Kidney (tissue), 14 donors: ENCODE results near the gene INTU. TPM values are rescaled to one million over a fixed set of nuclear protein-coding genes. Genes with fewer than 3 reads are reported as not detected.

ENCODE experiments used
- DNase-seq, 5 donors: peaks; one replicate each; pipeline ENCODE4 v3.0.0-alpha.2; 2013 to 2020
- FAIRE-seq: peaks from 2 replicates; lab custom pipeline; 2012; peaks lifted over from hg19 to GRCh38; lab: Jason Lieb, UNC
- H3K27ac ChIP-seq, 2 donors: one replicate each; pipeline ENCODE4 v1.7.0; 2013; ENCODE audit warnings: low read depth in 2 of 2, low read length in 2 of 2, inconsistent platforms in 1 of 2
- H3K27me3 ChIP-seq: one replicate; pipeline ENCODE4 v1.7.1; 2013; ENCODE audit warnings: low read length, inconsistent platforms; ENCODE audit not compliant: control insufficient read depth, insufficient read depth
- H3K36me3 ChIP-seq, 3 donors: one replicate each; pipeline versions ENCODE4 v1.7.0 to v1.7.1; 2013; ENCODE audit warnings: low read length in 3 of 3, control low read depth in 1 of 3, inconsistent platforms in 1 of 3; ENCODE audit not compliant: insufficient read depth in 3 of 3, control insufficient read depth in 2 of 3
- H3K4me1 ChIP-seq, 3 donors: one replicate each; pipeline versions ENCODE4 v1.7.0 to v1.7.1; 2013; ENCODE audit warnings: low read length in 3 of 3, inconsistent platforms in 1 of 3, low read depth in 1 of 3; ENCODE audit not compliant: control insufficient read depth in 2 of 3, insufficient read depth in 2 of 3
- H3K4me3 ChIP-seq, 3 donors: one replicate each; pipeline versions ENCODE4 v1.7.0 to v1.8.1; 2013; ENCODE audit warnings: low read length in 3 of 3, control low read depth in 1 of 3, inconsistent platforms in 1 of 3
- H3K9ac ChIP-seq, 3 donors: one replicate each; pipeline versions ENCODE4 v1.7.0 to v1.7.1; 2013; ENCODE audit warnings: low read length in 3 of 3, control low read depth in 1 of 3, inconsistent platforms in 1 of 3
- H3K9me3 ChIP-seq, 3 donors: one replicate each; pipeline versions ENCODE4 v1.7.0 to v1.7.1; 2013; ENCODE audit warnings: low read length in 3 of 3, control low read depth in 1 of 3, inconsistent platforms in 1 of 3; ENCODE audit not compliant: control insufficient read depth in 2 of 3, insufficient read depth in 1 of 3
- intact Hi-C: fragments of 100-400 bp; cut with DNase I; formaldehyde crosslinking; loops from one replicate; pipeline ENCODE4 v1.11.1; 2022
- polyA plus RNA-seq: library from polyadenylated mRNA; stranded (reverse); fragments of 350-450 nt; fragmentation: Illumina TruSeq; extraction: RNeasy Lipid Tissue Mini Kit (QIAGEN cat#74804); gene quantifications from one replicate; pipeline ENCODE4 v1.2.3, GENCODE V29; 2014; ENCODE audit warnings: low read depth, low replicate concordance; ENCODE audit not compliant: insufficient read depth
- total RNA-seq: library from RNA; stranded (reverse); fragmentation: NEBNext Ultra II Directional; extraction: Animal tissue kit (Norgen Biotek cat#: 25700); gene quantifications from one replicate; pipeline ENCODE4 v1.2.1, GENCODE V29; 2021
- TF ChIP-seq, protein P1 (sequence below): IDR thresholded peaks from 3 replicates; pipeline ENCODE4 v1.5.1; 2012; ENCODE audit warnings: mild to moderate bottlenecking, moderate library complexity, borderline replicate concordance; ENCODE audit not compliant: insufficient read depth; ENCODE audit errors: extremely low read depth
- donor health status: control.
- donor health status: control.
- donor health status: control.
- donor health status: control.
- donor health status: control.
- donor health status: DM: yes; HTN: yes; CAD: no.
- donor health status: Normal renal cell carcinoma (clear cell type).

Gene INTU
- total and polyA plus RNA-seq, 2 donors from 2014 or later: 2.6 to 8.3 TPM

DNA sequence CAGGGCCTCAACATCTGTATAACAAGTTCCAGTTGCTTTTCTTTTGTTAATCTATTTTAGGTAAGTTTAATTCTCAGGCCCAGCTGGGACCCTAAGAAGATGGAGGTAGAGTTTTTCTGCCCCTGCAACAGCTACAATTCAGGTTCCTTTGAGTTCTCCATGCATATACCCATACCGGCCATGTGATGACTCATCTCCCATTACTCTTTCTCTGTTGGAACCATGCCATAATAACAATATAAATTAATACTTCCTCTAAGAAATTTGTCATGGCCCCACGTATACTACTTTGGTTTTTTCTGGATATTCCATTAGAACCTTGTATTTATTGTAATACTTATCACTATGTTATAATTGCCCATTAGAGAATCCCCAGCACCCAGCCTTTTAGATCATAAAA is 1.3 kb upstream of the INTU start:
- TF ChIP-seq, protein P1, sequence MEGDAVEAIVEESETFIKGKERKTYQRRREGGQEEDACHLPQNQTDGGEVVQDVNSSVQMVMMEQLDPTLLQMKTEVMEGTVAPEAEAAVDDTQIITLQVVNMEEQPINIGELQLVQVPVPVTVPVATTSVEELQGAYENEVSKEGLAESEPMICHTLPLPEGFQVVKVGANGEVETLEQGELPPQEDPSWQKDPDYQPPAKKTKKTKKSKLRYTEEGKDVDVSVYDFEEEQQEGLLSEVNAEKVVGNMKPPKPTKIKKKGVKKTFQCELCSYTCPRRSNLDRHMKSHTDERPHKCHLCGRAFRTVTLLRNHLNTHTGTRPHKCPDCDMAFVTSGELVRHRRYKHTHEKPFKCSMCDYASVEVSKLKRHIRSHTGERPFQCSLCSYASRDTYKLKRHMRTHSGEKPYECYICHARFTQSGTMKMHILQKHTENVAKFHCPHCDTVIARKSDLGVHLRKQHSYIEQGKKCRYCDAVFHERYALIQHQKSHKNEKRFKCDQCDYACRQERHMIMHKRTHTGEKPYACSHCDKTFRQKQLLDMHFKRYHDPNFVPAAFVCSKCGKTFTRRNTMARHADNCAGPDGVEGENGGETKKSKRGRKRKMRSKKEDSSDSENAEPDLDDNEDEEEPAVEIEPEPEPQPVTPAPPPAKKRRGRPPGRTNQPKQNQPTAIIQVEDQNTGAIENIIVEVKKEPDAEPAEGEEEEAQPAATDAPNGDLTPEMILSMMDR: no peak
- H3K27ac ChIP-seq: no peak overlapping the region
- intact Hi-C loops: no loop called here
- H3K27me3 ChIP-seq: no peaks in the 10 kb centered on the region
- DNase-seq (no peak), FAIRE-seq (no peak)
- H3K9ac ChIP-seq: no peak overlapping the region
- H3K36me3 ChIP-seq: no peaks in the 10 kb centered on the region
- H3K9me3 ChIP-seq: no peaks in the 10 kb centered on the region
- H3K4me3 ChIP-seq: no peak overlapping the region
- H3K4me1 ChIP-seq: peaks cover 0 to 3% (median 0%) of the 10 kb centered on the region in 3 donors

- H3K27me3 ChIP-seq: no peaks in the 10 kb centered on the region
- TF ChIP-seq, protein P1: no peak
- H3K9ac ChIP-seq: no peak overlapping the region
- FAIRE-seq (no peak), DNase-seq (no peak)
- H3K27ac ChIP-seq: no peak overlapping the region
- intact Hi-C loops: no loop called here
- H3K9me3 ChIP-seq: no peaks in the 10 kb centered on the region
- H3K36me3 ChIP-seq: no peaks in the 10 kb centered on the region
- H3K4me3 ChIP-seq: no peak overlapping the region
- peaks cover 0 to 3% (median 0%) of the 10 kb centered on the region in 3 donors for H3K4me1 ChIP-seq
Measured at GRCh38 chr4:127634181-127634580, 1.4 kb downstream of the INTU start.

- H3K9ac ChIP-seq: no peak overlapping the region
- FAIRE-seq (no peak), DNase-seq (no peak)
- no peaks in the 10 kb centered on the region for H3K27me3 ChIP-seq
- peaks cover 0 to 4% (median 2%) of the 10 kb centered on the region in 3 donors for H3K36me3 ChIP-seq
- TF ChIP-seq, protein P1: no peak
- H3K4me3 ChIP-seq: no peak overlapping the region
- no peak overlapping the region for H3K27ac ChIP-seq
- H3K4me1 ChIP-seq: no peaks in the 10 kb centered on the region
- no peaks in the 10 kb centered on the region for H3K9me3 ChIP-seq
- intact Hi-C loops: no loop called here
Measured at GRCh38 chr4:127641524-127641923, 8.8 kb downstream of the INTU start.

- no peak overlapping the region for H3K9ac ChIP-seq
- H3K4me1 ChIP-seq: no peaks in the 10 kb centered on the region
- intact Hi-C loops: no loop called here
- no peak for FAIRE-seq
- no peak overlapping the region for H3K4me3 ChIP-seq
- no peaks in the 10 kb centered on the region for H3K9me3 ChIP-seq
- no peak for DNase-seq
- no peak overlapping the region for H3K27ac ChIP-seq
- H3K27me3 ChIP-seq: no peaks in the 10 kb centered on the region
- H3K36me3 ChIP-seq: peaks cover 0 to 4% (median 2%) of the 10 kb centered on the region in 3 donors
- TF ChIP-seq, protein P1: no peak
Measured at GRCh38 chr4:127642169-127642568, 9.4 kb downstream of the INTU start.
